COR-L47 (cell line): Measurements from ENCODE around the gene FARP1.
"Not testable (repeated sequence)": the region's sequence is repeated elsewhere in the genome, so short reads cannot be mapped to it uniquely, and the experiment has no call there.

ENCODE experiments used
- DNase-seq: peaks from one replicate; lab custom pipeline; 2025; lab: John Stamatoyannopoulos, UW

The FARP1 gene

DNA sequence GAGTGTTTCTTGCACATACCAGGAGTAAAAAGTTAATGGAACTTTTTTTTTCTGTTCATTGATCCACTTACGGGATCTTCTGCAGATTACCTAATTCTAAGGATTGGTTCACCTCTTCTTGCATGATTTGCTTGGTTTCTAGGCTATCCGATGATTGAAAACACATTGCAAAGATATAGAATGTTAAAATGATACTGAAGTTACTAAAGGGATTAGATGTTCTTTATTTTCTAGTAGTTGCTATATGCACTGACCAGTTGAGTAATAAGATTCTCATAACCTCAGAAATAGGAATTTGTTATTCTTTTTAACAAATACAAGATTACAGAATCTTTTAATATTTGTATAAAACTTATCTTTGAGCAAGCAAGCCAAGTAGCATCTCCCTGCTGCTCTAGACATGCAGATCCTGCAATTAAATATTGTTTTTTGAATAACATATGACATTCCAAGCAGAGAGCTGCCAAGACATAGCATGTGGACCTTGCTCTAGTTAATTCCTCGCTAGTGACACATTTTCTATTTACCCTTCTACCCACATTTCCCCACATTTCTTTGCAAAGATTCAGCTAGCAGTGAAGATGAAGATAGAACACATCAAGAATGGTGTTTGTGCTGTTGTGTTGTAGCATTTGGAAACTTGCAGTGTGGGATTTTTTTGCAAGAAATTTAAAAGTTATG, 85.9 kb downstream of the FARP1 start:
- DNase-seq = no peak

DNA sequence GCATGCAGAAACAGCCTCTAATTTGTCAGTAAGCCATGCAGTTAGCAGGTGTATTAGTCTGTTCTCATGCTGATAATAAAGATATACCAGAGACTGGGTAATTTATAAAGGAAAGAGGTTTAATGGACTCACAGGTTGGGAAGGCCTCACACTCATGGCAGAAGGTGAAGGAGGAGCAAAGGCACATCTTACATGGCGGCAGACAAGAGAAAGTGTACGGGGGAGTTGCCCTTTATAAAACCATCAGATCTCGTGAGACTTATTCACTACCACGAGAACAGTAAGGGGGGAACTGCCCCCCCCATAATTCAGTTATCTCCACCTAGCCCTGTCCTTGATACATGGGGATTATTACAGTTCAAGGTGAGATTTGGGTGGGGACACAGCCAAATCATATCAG, 87.9 kb downstream of the FARP1 start:
- DNase-seq = not testable (repeated sequence)

DNA sequence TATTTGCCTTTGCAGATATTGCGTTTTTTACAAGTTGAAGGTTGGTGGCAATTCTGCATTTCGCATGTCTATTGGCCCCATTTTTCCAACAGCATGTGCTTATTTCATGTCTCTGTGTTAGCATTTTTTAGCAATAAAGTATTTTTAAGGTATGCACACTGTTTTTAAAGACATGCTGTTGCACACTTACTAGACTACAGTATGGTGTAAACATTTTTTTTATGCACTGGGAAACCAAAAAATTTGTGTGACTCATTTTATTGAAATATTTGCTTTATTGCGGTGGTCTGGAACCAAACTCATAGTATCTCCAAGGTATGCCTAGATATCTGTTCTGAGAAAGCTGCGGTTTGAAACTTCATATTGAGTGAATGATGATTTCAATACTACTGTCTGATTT, 89.6 kb downstream of the FARP1 start:
- no peak for DNase-seq

DNA sequence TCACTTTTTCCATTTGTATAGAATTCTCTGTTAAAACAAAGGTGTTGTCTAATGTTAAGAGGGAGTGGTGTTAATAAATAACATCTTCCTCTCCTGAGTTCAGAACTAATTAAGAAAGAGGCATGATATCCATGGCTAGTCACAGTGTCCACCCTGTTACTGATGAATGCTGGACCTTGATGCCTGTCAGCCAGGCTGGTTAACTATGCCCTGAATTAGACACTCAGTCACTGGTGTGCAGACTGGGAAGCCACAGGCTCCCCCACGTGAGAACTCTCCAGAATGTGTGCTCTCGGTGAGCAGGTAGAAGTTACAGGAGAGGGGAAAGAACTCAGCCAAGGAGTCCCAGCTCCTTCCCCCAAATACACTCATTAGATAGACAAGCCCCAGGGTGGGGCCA, 90.2 kb downstream of the FARP1 start:
- DNase-seq = no peak

DNA sequence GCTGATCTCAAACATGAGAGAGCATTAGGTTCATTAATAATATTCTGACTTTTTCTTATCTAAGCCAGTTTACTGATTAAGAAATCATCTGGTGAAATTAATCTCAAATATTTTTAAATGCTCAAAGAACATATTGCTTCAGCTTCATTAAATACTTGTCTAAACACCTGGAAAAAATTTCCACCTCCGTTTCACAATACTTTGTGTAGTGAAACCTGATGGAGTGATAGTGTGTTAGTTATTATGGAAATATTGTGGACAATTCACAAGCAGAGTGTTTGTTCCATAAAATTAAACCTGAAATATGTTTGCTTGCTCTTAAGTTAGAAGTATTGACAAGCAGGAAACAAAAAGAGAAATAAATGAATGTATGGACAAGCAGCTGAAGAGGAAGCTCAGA, 91.5 kb downstream of the FARP1 start:
- DNase-seq = no peak

DNA sequence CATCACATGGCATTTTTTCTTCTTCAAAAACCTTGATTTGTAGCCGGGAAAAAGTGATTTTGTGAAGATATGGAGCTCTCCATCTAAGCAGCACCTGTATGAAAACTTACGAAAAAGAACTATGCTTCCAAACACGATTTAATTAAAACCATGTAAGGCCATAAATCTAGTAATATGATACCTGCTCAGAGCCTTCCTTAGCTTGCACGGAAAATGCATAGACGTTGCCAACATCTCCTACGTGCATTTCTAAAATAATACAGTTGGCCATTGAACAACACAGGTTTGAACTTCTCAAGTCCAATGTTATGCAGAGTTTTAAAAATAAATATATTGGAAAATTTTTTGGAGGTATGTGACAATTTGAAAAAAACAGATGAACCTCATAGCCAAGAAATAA, 93.3 kb downstream of the FARP1 start:
- no peak for DNase-seq

DNA sequence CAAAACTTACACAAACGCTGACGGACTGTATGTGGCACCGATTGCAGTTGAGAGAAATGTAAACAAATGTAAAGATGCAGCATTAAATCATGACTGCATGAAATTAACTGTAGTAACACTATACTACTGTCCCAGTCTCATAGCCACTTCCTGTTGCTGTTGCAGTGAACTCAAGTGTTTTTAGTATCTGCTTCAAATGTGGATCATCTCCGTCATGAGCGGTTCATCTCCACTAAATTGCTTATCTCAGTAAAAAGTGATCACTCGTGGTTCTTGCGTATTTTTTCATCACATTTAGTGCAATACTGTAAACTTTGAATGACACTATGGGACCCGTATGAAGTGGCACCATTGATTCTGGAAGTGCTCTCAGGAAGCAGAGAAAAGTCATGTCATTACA, 94.4 kb downstream of the FARP1 start:
- no peak for DNase-seq

DNA sequence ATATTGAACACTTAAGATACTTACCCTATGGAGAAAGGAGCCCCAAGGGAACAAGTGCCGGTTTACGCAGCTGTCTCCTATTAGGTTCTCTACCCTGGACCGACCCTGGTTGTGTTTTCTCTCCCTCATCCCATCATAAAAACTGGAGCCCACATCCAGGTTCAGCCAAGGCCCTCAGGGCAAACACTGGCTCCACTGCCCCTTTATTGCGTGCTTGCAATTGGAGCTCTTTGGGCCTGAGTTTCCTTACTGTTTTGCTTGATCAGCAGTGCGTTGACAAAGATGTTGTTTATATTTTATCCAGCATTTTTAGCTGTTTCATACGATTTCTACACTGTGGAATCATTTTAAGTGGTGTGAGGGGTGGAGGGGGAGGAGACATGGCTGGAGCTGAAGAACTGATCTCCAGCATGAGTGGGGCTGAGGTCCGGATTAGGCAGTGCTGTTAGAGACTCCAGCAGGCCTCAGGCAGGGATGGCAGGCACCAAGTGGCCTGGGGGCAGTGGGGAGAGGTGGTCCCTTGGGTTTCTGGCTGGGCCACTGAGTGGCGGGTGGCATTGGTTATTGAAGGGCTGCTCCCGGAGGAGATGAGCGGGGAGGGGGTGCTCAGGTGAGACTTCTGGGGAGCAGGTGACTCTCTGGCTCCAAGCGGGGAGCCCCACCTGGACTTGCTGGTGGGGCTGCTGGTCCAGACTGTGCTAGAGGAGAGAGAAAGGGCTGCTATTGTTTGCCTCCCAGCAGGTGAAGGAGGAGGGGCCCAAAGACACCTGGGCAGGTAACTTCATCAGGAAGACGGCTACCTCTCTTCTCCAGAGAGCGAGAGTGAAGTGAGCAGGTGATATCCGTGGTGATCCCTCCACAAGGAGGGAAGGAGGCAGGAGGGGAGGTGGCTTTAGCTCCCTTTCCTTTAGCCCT, 96.5 kb downstream of the FARP1 start:
- DNase-seq = no peak

DNA sequence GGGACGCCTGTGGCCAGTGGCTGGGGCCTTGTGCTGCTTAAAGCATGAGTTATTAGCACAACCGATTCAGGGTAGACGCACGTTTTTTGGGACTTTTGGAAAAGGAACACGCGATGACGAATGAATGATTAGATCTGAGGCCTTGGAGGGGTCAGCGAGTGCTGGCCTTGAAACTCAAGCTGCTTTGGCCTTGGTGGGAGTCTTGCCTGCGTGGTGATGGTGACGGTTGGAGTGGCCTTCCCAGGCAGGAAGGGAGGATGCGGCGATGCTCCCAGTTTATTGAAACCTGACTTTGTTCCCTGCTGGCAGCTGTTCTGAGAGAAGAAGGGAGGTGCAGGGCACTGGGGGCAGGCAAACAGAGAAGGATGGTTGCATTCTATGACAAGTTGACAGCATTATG, 97.2 kb downstream of the FARP1 start:
- no peak for DNase-seq

DNA sequence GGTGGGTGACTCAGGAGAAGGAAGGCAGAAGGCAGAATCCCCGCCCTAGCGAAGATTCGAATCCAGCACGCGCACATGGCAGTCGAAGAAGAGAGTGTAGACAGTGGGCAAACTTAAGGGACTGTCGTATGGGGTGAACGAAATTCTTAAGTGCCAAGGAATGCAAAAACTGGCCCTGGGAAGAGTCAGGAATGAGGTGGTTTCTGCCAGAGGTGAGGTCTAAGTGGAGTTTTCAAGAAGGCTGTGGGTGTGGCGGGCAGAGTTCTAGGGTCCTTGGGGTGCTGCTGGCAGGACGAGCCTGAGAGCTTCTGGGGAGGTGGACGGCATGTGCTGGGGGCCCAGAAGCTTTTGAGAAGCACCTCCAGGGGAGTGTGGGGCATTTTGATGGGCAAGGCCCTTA, 98.1 kb downstream of the FARP1 start:
- no peak for DNase-seq

DNA sequence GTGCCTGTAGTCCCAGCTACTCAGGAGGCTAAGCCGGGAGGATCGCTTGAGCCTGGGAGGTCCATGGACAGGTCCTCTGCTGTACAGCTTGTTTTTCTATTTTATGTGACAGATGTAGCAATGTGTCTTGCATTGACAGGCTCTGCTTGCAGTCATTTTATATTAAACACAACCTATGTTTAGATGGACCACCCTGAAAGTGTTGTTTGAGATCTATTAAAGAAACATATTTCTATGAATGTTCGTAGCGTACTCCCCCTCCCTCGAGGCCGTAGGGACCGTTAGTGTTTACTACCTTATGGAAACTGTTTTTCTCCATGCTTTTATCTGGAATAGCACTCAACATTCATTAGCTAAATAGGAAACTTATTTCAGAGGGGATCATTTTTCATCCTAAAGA, 99.1 kb downstream of the FARP1 start:
- DNase-seq = no peak

DNA sequence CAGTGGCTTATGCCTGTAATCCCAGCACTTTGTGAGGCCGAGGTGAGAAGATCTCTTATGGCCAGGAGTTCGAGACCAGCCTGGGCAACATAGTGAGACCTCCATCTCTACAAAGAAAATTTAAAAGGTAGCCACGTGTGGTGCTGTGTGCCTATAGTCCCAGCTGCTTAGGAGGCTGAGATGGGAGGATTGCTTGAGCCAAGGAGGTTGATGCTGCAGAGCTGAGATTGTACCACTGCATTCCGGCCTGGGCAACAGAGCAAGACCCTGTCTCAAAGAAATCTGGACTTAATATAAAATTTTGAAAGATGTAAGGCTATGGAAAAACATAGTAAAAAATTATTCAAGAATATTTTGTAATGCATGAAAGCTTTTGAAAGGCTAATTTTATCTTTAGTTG, 99.5 kb downstream of the FARP1 start:
- DNase-seq = no peak

DNA sequence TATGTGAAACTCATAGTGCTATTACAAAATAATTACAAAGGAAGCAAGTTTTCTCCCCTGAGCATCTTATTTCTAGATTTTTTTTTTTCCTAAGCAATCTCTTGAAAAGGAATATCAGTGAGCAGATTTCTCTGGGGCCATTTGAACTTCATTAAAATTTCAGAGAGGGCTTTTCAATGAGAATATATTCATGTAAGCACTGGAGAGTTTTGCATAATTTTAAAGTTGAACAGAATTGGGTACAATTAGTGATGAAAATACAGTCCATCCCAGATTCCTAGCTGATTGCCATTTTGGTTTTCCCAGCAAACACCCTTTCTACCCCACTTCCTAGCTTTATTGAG, 101.0 kb downstream of the FARP1 start:
- DNase-seq = no peak

DNA sequence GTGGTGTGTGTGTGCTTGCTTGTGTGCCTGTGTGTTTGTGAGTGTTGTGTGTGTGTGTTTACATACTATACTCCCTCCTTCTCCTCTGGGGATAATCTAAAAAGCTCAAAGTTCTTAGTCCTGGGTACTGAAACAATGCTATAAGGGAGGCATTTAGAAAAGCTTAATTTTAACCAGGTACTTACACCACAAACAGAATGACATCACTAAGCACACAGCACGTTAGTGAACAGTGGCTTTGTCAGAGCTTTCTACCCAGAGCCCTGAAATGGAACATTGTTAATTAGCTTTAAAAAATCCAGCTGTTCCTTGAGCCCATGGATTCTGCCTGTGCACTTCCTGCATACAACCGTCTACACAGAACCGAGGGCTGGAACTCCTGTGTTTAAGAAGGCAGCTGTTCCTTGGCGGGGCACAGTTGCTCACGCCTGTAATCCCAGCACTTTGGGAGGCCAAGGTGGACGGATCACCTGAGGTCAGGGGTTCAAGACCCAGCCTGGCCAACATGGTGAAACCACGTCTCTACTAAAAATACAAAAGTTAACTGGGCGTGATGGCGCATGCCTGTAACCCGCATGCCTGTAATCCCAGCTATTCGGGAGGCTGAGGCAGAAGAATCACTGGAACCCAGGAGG, 103.8 kb downstream of the FARP1 start:
- DNase-seq = no peak

DNA sequence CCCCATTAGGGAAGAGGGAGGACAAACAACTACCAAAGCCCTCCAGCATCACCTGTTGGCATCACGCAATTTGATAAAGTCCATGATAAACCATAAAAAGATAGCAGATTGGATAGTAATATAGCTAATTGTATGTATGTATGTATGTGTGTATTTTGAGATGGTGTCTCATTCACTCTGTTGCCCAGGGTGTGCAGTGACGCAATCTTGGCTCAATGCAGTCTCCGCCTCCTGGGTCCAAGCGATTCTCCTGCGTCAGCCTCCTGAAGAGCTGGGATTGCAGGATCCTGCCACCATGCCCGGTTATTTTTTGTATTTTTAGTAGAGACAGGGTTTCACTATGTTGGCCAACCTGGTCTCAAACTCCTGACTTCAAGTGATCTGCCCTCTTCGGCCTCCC, 108.8 kb downstream of the FARP1 start:
- no peak for DNase-seq

DNA sequence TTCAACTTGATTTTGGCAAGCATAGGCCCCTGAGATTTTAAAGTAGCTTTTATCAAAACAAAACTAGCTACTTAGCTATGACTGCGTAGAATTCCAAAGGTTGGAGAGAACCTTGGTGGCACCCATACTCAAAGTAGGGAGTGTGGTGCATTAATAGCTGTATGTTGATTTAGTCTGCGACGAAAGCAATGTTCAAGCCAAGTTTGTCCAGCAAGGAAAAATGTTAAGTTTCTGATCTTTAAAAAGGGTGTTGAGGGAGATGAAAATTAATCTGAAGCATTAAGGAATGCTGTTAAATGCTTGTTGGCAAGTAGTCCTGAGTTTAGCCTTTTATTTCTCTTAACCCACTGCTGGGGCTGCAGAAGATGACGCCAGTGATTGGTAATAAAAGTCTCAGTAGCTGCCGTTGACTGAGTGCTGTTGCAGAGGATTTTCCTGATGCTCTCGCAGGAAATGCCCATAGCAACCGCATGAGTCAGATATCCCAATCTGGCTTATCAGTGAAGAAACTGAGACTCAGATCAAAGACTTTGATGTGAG, 110.1 kb downstream of the FARP1 start:
- no peak for DNase-seq

DNA sequence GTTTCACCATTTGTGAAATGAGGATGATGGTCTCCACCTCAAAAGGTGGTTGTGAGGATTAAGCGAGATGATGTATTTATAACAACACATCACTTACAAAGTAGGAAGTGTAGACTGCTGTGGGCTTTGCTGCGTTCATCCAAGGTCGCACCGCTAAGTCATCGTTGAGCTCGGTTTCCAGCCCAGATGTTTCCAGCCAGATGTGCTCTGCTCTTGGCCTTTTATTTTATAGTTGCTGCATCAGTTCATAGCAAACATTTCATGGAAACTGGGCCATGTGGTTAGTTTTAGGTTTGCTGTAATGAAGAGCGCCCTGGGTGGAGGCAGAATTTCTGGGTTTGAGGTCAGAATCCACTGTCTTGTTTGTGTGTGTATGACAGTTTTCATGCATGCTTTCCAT, 110.6 kb downstream of the FARP1 start:
- DNase-seq = no peak

DNA sequence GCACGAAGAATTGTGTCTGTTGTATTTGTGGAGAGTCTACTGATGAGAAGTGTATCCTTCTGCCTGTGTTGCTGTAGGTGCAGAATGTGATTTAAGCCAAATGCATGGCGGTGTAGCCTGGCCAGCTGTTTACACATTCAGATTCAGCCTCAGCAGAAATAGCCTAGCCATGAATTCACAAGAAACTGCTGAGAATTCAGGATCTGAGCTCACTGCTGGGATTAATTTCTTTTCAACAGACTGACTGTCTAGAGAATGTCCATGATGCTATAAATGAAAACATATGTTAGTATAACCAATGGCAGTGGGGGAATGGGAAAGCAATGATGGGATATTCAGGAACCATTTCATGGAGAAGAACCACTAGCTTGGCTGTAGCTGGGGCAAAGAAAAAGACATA, 111.6 kb downstream of the FARP1 start:
- no peak for DNase-seq

DNA sequence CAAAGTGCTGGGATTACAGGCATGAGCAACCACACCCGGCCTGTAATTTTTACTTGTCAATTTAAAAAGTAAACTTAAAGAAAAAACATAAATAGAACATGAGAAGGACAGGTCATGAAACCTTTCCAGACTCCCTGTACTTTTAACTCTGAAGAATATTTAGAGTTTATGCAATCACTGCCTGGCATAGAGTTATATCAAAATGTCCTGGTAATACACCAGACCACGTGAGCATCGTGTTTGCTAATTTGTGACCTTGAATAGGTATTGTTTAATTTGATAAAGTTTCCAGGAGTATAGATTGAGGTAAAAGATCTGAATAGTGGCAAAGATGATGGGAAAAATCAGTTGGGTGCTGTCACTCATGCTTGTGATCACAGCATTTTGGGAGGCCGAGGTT, 115.3 kb downstream of the FARP1 start:
- DNase-seq = no peak

DNA sequence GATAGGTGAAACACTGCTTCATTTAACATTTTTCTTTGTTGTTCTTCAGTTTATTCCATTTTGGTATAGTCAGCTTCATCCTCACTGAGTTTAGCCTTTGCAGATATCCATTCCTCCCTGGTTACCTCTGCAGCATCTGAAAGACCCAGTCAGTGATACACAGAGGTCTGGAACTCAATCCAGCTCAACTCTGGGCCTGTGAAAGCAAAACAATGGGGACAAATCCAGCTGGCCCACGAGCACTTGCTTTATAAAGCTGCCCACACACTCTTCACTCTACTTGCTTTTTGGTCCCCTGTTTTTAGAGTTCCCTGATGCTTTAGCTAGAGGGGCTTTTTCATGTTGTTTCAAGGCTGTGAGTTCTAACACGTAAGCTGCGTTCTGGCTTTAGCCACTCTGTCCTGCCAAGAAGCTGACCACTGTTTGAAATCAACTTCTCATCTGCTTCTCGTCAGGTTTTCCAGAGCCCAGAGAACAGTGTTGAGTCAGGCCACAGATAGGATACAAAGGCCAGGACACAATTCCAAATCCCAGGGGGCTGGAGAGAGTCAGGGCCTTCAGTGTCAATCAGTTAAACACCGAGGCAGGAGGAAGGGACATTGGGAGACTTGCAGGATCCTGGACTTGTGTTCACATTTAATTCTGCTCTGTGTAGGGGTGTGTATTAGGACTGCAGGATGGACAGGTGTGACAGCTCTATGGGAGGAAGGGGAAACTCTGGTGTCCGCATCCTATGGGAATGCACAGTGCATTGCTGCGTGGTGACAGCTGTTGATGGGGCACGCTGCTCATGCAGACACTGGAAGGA, 117.7 kb downstream of the FARP1 start:
- no peak for DNase-seq

DNA sequence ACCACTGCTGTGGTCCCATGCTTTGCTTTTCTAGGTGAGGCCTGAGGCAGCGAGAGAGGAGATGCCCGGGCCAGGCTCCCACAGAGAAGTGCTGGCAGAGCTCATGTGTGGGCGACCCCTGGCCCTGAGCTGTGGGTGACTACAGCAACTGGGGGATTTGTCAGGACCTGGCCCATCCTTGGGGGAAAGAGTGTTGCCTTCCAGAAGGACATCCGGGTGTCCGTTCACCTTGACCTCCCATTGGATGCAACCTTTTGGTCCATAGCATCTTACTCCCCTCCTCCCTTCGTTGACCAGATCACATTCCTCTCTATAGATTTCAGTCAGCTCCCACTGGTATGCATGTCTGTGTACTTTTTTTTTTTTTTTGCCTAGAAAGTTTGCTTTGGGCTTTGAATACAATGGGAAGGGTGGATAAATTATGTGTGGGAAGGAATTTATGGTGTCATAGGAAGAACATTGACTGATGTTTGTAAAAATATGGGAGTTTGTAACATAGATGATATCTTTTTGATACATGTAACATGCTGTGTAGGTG, 118.3 kb downstream of the FARP1 start:
- DNase-seq = no peak

DNA sequence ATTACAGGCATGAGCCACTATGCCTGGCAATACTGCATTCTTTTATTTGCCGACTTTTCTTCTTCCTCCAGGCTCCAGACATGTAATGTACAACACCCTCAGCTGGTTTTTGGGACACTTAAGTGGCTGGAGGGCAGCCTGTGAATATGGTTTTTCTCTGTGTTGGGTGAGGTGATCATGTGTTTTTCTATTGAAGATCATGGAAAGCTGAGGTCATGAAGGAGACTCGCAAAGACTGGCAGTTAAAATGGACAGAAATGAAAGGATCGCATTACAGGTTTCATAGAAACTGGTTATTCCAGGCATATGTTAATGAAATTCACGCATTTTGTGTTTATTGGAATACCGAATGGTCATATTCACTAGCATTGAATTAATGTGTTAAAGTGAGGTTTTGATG, 119.4 kb downstream of the FARP1 start:
- no peak for DNase-seq
